Body of pancreas (tissue), 4 donors: ENCODE results near the gene SKIC3. TPM values are rescaled to one million over a fixed set of nuclear protein-coding genes. Genes with fewer than 3 reads are reported as not detected.

Experiments used
- ATAC-seq: fragments of 150-250 bp; one replicate; pipeline ENCODE4 v1.9.1; 2016
- DNase-seq, 4 donors: peaks; one replicate each; pipeline ENCODE4 v3.0.0-alpha.2; 2019
- H3K27ac ChIP-seq, 4 donors: fragments of 200-600 bp; sonication (generic); 1 replicate in 3 of 4; 2 replicates in 1 of 4; pipeline versions ENCODE4 v1.5.1 to v1.6.1; 2016 to 2019; ENCODE audit warnings: mild to moderate bottlenecking in 1 of 4, mixed read lengths in 1 of 4, moderate library complexity in 1 of 4
- H3K27me3 ChIP-seq, 2 donors: fragments of 200-600 bp; sonication (generic); one replicate each; pipeline ENCODE4 v1.6.0; 2016; ENCODE audit warnings: mild to moderate bottlenecking in 1 of 2
- H3K36me3 ChIP-seq, 2 donors: fragments of 200-600 bp; sonication (generic); replicated peaks in 1 of 2; 2 replicates each; pipeline ENCODE4 v1.5.1; 2016; ENCODE audit warnings: low read depth in 2 of 2; ENCODE audit not compliant: insufficient read depth in 1 of 2
- H3K4me1 ChIP-seq: fragments of 200-600 bp; sonication (generic); one replicate; pipeline ENCODE4 v1.6.0; 2016
- H3K4me3 ChIP-seq, 2 donors: fragments of 200-600 bp; sonication (generic); 1 replicate in 1 of 2; 2 replicates in 1 of 2; pipeline ENCODE4 v1.5.1; 2016 to 2019
- H3K9me3 ChIP-seq, 3 donors: fragments of 200-600 bp; sonication (generic); 1 replicate in 2 of 3; 2 replicates in 1 of 3; pipeline ENCODE4 v1.5.1; 2016
- POLR2A ChIP-seq, 3 donors: fragments of 450-650 bp; IDR thresholded peaks; one replicate each; pipeline ENCODE4 v1.6.1; 2016; ENCODE audit warnings: antibody characterized with exemption in 3 of 3, mild to moderate bottlenecking in 2 of 3
- WGBS, 2 donors: methylation state at CpG; one replicate each; pipeline ENCODE4 v1.1.5; 2017; 5-methylcytosine and 5-hydroxymethylcytosine counted together
- intact Hi-C: fragments of 100-400 bp; cut with DNase I; formaldehyde crosslinking; loops from one replicate; pipeline ENCODE4 v1.15.1; 2023
- total RNA-seq, 2 donors: library from RNA; depleted of rRNA; stranded (reverse); fragments of >200 nt; gene quantifications; one replicate each; pipeline ENCODE4 v1.1.0, GENCODE V29; 2016
- TF ChIP-seq, protein P1 (sequence below), 7 experiments: fragments of 450-650 bp in 4 of 7; fragments of 200-600 bp in 3 of 7; sonication (generic) in 3 of 7; IDR thresholded peaks; one replicate each; pipeline ENCODE4 v1.5.1; 2016 to 2019; ENCODE audit warnings: antibody characterized with exemption in 7 of 7

The SKIC3 gene
- total RNA-seq, 2 donors from 2014 or later: 63.8 to 64.6 TPM

DNA sequence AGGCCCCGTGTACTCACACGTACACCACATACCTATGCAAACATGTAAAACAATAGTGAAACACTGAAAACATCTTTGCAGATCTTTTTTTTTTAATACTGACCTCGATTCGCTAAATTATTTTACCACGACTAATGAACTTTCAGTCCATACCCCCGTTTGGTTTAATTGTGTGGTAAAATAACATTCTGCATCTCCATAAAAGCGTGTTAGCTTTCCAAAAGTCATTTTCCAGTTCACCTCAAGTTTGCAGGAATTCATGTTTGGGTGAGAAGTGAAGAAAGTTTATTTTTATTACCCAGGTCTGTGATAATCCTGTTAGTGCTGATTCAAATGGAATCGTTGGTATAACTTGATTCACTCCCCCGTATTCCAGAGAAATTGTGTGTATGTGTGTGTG lies 776 bp upstream of the SKIC3 start:
- Histone ChIP-seq H3K9me3 (no peaks in the 10 kb centered on the region), H3K4me1 (peaks cover 30% of the 10 kb centered on the region), H3K27ac (peak overlapping the region; percentile 82 to 93 (median 86)), H3K27me3 (no peaks in the 10 kb centered on the region), H3K36me3 (no peaks in the 10 kb centered on the region), H3K4me3 (peak overlapping the region; percentile 48 to 87)
- DNase-seq: no peak
- intact Hi-C loops: no loop called here
- WGBS, 2 donors: 0 to 1% methylated on average over 9 of the region's 9 CpGs
- TF ChIP-seq POLR2A (IDR thresholded peaks at IDR 0.05): no peak
- TF ChIP-seq, protein P1, sequence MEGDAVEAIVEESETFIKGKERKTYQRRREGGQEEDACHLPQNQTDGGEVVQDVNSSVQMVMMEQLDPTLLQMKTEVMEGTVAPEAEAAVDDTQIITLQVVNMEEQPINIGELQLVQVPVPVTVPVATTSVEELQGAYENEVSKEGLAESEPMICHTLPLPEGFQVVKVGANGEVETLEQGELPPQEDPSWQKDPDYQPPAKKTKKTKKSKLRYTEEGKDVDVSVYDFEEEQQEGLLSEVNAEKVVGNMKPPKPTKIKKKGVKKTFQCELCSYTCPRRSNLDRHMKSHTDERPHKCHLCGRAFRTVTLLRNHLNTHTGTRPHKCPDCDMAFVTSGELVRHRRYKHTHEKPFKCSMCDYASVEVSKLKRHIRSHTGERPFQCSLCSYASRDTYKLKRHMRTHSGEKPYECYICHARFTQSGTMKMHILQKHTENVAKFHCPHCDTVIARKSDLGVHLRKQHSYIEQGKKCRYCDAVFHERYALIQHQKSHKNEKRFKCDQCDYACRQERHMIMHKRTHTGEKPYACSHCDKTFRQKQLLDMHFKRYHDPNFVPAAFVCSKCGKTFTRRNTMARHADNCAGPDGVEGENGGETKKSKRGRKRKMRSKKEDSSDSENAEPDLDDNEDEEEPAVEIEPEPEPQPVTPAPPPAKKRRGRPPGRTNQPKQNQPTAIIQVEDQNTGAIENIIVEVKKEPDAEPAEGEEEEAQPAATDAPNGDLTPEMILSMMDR (IDR thresholded peaks at IDR 0.05): no peak
- ATAC-seq: no peak

DNA sequence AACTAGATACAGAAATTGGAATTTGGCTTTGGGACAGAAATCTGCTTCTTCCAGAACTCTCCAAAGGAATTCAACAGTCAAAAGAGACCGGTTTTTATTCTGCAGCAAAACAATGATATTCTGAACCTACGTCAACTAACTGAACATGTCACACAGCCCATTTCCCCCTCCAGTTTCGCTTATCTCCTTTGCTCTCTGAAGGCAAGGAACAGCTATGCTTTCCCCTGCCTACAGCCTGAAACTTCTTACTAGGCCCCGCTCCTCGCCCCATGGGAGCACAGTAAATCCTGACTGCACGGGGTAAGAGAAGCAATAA lies 488 bp downstream of the SKIC3 start:
- peak overlapping the region; percentile 82 to 93 (median 86) for H3K27ac ChIP-seq
- H3K36me3 ChIP-seq: no peaks in the 10 kb centered on the region
- 0% methylated on average over 6 of the region's 6 CpGs for WGBS, 2 donors
- DNase-seq (no peak), ATAC-seq (peak; percentile 41)
- peak overlapping the region; percentile 24 to 87 for H3K4me3 ChIP-seq
- peaks cover 30% of the 10 kb centered on the region for H3K4me1 ChIP-seq
- intact Hi-C loops: no loop called here
- H3K9me3 ChIP-seq: no peaks in the 10 kb centered on the region
- TF ChIP-seq, protein P1 (IDR thresholded peaks at IDR 0.05): no peak
- TF ChIP-seq POLR2A (IDR thresholded peaks at IDR 0.05): no peak
- no peaks in the 10 kb centered on the region for H3K27me3 ChIP-seq

DNA sequence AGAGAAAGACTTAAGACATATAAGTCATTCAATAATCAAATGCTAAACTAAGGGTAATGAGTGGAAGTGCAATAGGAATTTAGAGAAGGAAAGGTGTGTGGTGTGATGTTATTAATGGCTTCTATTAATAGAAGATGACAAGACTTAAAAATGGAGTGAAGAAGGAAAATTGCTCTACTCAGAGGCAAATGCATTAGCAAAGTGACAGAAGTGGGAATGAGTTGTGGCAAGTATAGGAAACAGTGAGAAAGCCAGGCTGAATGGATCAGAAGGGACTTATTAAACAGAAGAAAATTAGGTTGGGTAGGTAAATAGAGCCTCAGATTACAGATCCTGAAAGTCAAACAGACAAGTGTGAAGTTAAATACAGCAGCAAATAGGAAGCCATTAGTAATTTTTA lies 5.7 kb downstream of the SKIC3 start:
- Histone ChIP-seq H3K4me3 (no peak overlapping the region), H3K27ac (no peak overlapping the region), H3K4me1 (peaks cover 22% of the 10 kb centered on the region), H3K27me3 (no peaks in the 10 kb centered on the region), H3K9me3 (no peaks in the 10 kb centered on the region), H3K36me3 (peaks cover 0 to 2% of the 10 kb centered on the region in 2 donors)
- DNase-seq: no peak
- TF ChIP-seq, protein P1 (IDR thresholded peaks at IDR 0.05): no peak
- TF ChIP-seq POLR2A (IDR thresholded peaks at IDR 0.05): no peak
- no peak for ATAC-seq
- intact Hi-C loops: no loop called here

GRCh38 chr5:95543017-95543705 lies 11.6 kb downstream of the SKIC3 start:
- intact Hi-C loops: no loop called here
- Histone ChIP-seq H3K4me3 (no peak overlapping the region), H3K36me3 (peaks cover 0 to 15% of the 10 kb centered on the region in 2 donors), H3K4me1 (peaks cover 9% of the 10 kb centered on the region), H3K9me3 (no peaks in the 10 kb centered on the region), H3K27ac (peak overlapping the region in 1 of 4 donors; percentile 3), H3K27me3 (no peaks in the 10 kb centered on the region)
- TF ChIP-seq, protein P1 (IDR thresholded peaks at IDR 0.05): no peak
- TF ChIP-seq POLR2A (IDR thresholded peaks at IDR 0.05): no peak
- 33 to 39% methylated on average over 3 of the region's 3 CpGs for WGBS, 2 donors
- ATAC-seq (no peak), DNase-seq (no peak)

DNA sequence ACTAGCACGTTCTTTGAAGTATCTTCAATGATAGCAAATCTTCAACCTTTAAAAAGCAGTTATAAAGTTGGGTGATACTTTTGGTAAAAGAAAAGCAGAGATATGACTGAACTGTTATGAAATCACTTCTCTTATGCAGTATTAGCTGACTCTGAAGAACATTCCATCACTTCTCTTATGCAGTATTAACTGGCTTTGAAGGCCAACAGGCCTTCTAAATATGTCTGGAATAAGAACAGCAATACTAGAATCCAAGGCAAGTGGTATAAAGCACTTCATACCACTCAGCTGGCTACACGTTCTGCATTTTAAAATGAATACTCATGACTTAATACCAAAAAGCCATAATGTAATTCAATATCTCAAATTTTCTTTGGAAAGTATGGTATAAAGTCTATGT lies 17.3 kb downstream of the SKIC3 start:
- Histone ChIP-seq H3K27ac (no peak overlapping the region), H3K4me3 (no peak overlapping the region), H3K27me3 (no peaks in the 10 kb centered on the region), H3K9me3 (no peaks in the 10 kb centered on the region), H3K4me1 (no peaks in the 10 kb centered on the region), H3K36me3 (peaks cover 0 to 18% of the 10 kb centered on the region in 2 donors)
- DNase-seq (no peak), ATAC-seq (no peak)
- TF ChIP-seq POLR2A (IDR thresholded peaks at IDR 0.05): no peak
- TF ChIP-seq, protein P1 (IDR thresholded peaks at IDR 0.05): no peak
- 79 to 88% methylated on average over 2 of the region's 2 CpGs for WGBS, 2 donors
- intact Hi-C loops: no loop called here
